Fibroblast of gingiva (primary cell): ENCODE results near the gene NT5DC4.
A peak's percentile ranks its signal among the peaks of the same experiment; 100 is the strongest.
"Not testable (repeated sequence)": the region's sequence is repeated elsewhere in the genome, so short reads cannot be mapped to it uniquely, and the experiment has no call there.

ENCODE experiments used
- DNase-seq: peaks from one replicate; pipeline ENCODE4 v3.0.0-alpha.2; 2011; ENCODE audit warnings: low read depth

The NT5DC4 gene

DNA sequence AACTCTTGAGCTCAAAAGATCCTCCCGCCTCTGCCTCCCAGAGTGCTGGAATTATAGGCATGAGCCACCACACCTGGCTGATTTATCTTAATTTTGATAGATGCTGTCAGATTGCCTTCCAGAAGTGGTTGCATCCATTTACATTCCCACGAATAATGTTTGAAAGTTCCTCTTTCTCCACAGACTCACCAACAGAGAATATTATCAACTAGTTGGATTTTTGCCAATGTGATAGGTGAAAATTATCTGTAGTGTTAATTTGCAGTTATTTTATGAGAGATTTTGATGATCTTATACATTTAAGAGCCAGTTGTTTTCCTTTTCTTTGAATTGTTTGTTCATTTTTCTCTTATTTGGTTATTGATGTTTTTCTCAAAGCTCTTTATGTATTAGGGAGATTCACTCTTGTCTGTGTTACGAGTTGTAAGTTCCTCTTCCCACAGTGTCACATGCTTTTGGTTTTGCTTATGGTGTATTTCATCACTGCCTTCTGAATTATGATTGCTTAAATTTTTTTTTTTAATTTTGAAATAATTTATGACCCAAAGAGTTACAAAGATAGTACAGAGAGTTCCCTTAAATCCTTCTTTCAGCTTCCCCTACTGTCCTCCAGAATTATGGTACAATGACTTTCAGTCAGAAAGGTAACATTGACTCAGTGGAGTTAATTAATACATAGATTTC is 20.7 kb upstream of the NT5DC4 start:
- peak; percentile 37 for DNase-seq

DNA sequence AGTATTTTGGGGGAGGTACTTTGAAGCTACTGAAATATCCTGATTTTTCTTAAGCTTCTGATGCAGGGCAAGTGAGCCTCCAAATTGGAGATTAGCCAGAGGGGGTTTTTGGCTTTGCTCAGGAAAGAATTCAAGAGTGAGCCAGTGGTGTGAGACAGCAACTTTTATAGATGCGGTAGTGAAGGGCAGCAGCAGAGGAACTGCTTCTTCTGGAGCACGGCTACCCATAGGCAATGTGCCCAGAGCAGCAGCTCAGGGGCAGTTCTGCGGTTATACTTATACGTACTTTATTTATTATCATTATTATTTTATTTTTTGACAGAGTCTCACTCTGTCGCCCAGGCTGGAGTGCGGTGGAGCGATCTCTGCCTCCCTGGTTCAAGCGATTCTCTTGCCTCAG is 19.8 kb upstream of the NT5DC4 start:
- no peak for DNase-seq

DNA sequence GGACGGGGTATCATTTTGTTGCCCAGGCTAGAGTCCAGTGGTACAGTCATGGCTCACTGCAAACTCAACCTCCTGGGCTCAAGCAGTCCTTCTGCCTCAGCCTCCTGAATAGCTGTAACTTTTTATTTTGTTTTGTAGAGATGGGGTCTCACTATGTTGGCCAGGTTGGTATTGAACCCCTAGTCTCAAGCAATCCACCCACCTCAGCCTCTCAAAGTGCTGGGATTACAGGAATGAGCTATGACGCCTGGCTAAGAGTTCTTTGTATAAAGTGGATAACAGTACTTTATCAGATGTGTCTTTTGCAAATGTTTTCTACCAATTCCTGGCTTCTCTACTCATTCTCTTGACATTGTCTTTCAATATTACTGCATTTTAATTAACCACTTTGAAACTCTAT is 17.1 kb upstream of the NT5DC4 start:
- DNase-seq: no peak

DNA sequence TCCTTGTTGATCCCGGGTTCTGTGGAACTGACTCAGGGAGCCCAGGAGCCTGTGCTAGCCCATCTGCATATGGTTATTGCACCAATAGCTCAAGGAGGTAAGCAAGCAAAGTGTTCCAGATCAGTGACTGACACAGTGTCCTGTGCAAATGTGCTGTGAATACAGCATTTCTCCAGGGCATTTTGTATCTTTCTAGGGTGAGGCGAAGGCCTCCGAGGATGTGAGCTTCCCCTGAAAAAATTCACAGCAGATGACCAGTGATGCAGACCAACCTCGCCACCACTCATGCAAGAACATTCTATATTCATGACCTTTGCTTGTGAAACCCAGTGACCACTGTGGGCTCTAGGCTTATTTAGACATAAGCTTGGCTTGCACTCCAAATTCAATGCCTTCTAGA is 15.2 kb upstream of the NT5DC4 start:
- no peak for DNase-seq

DNA sequence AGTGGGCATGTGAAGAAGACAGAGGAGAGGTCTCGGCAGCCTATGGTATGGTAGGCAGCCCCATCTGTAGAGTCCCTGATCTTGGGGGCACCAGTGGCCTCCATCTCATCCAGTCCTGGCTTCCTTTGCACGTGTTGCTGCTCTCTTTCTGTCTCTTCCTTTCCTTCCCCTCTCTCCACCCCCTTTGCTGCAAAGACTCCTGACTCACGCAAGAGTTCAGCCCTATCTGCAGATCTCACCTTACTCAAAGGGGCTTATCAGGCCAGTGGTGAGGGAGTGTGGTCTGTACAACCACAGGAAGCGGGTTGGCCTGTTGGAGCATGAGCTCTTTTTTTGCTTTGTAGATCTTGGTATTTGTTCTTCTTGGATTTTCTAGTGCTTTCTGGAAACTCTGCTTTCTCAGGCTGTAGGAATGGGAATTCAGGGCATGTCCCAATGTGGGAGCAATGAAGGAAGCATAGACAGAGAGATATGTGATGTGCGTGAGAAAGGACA is 14.6 kb upstream of the NT5DC4 start:
- DNase-seq: no peak

DNA sequence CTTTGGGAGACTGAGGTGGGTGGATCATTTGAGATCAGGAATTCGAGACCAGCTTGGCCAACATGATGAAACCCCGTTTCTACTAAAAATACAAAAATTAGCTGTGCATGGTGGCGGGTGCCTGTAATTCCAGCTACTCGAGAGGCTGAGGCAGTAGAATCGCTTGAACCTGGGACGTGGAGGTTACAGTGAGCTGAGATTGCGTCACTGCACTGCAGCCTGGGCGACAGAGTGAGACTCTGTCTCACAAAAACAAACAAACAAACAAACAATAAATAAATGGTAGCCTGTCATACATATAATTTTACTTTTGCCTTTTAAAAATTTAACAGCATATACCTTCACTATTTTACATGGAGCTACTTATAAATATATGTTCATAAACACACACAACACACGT is 13.9 kb upstream of the NT5DC4 start:
- DNase-seq: not testable (repeated sequence)

DNA sequence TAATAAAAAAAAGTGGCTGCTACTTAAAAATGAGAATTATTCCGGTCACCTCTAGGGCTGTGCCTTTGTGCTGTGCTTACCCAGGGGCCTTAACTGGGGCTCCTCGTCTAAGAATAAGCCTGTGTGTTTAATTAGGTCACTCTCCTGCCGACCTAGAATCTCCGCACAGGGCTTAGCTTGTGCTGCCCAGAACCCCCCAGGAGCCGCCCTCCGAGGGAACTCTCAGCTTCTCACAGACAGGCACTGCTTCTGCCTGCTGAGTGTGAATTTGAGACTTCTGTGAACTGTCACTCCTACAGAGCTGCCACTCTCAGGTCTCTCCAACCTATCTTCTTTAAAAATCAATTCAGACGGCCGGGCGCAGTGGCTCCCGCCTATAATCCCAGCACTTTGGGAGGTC is 11.9 kb upstream of the NT5DC4 start:
- no peak for DNase-seq

DNA sequence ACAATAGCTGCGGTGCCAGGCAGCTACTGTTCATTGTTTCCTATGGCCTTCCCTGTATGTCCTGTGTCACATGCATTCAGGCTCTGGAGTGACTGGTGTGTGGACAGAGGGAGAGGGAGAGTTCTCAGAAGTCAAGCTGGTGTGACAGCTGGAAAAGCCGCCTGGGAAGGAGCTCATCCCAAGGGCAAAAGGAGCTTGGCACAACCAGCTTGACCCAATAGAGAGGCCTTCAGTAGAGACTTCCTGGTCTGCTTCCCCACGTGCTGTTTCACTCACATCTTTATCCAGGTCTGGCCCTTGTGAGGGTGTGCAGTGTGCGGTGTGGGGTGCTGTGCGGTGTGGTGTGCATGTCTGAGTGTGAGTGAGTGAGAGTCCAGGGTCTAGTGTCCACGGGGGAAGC is 11.1 kb upstream of the NT5DC4 start:
- no peak for DNase-seq

DNA sequence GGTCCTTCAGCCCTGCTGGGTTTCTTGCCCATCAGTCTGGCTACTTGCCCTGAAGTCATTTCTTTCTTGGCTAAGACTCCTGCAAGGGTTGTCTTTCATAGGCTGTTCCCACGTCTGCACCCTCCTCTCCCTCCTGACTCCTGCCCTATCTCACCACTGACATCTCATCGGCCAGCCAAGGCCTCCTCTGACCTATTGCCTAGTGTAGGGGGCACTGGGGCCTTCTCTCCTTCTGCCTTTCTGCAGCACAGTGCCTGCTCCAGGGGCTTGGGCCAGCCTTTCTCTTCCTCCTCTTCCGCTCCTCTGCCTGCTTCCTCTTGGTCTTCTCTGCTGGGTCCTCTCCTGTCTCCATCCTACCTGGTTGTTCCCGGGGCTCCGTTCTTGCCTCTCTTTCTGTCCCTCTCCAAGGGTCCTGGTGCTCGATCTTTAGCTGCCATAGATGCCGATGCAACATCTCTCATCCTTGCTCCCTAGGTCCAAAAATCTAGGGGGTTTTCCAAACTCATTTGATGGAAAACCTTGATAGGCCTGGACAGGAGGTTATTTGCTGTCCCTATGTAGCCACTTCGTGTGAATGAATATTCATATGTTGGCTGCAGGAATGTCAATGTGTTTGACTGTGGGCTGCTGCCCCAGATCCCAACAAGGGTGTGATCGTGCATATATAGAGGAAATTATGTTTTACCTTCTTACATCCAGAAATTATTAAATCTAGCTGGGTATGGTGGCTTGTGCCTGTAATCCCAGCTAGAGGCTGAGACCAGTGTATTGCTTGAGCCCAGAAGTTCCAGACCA is 9.7 kb upstream of the NT5DC4 start:
- no peak for DNase-seq

DNA sequence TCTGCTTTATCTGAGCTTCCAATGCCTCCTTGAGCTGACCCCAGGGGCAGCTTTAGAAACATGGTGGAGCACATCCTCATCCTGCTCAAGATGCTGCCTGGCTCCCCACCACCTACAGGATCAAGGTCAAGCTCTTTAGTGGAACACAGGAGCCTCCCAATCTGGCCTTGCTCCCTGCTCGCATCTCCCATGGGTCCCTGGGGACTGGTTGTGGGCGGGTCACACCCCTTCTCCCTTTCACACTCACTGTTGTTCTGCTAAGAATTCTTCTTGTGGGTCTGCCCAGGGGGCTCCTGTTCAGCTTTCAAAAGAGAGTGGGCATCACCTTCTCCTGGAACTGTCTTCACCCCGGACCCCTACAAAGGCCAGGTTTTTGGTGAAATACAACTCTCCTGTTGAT is 8.4 kb upstream of the NT5DC4 start:
- no peak for DNase-seq

DNA sequence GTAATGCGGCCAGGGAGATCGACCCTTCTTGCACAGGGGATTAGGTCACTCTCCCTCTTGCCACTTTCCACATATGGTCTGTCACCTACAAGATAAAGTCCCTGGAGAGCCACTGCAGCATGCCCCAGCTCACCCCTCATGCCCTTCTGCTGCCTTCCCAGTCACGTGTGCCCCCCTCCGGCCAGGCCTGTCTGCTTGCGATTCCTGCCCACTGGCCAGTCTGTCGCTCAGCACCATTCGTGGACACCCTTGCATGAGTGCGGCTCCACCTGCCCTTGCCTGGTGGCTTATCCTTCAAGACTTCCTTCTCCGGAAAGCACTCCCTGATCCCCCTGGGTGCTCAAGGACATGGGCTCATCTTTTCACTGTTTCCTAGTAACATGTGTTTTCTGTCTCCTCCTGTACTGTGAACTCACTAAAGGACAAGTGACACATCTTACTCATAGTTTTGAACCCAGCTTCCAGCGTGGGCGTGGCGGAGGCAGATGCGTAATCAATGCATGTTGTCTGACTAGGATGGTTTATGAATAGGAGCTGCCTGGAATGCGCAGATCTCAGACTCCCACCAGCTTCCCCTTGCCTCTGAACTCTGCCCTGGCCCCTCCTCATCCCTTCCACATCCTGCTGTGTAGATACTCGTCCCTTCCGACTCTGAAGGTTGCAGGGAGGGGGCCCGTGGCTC is 7.8 kb upstream of the NT5DC4 start:
- DNase-seq: no peak

DNA sequence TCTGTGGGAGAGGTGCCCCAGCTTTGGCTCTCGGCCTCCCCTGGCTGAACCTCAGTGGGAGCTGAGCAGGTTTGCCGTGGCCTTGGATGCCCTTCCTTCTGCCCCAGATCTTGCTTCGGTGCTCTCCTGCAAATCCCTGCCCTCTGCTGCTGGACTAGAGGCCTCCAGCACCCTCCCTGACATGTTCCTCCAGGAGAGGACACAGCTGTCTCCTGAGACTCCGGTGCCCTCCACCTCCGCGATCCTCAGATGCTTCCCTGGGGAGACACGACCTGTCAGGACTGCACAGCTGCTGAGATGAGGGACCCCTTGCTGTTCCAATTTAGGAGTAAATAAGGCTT is 7.3 kb upstream of the NT5DC4 start:
- DNase-seq: no peak

DNA sequence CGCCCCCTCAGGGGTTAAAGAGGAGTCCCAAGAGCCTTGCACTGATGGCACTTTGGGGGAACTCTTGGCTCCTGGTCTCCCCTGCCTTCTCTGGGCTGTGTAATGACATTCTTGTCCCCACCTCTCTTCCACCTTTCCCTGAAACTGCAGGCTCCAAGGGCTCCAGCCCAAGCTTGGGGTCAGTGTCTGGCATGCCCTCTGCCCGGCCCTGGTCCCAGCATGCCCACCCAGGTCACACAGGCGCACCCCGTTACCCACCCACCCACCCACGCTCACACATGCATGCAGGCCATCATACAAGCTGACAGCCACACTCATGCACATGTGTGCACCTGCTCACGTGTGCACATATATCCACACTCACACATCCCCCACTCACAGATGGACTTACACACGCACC is 6.9 kb upstream of the NT5DC4 start:
- DNase-seq: no peak

DNA sequence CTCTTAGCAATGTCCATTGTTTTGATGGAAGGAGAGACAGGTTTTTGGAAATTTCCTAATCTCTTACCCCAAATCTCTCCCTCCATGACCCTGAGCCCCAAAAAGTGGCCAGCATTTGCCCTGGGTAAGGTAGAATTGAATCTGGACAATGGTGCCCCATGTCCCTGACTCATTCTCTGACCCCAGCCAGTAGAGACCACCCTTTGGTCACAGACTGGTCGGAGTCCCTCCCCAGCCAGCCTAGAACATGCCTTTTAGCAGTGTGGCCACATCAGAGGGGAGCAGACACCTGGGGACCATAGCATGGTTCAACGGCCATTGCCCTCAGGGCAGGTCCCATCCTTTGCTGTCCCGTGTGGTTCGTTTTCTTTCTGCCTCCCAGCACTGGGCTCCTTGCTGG is 6.5 kb upstream of the NT5DC4 start:
- no peak for DNase-seq

DNA sequence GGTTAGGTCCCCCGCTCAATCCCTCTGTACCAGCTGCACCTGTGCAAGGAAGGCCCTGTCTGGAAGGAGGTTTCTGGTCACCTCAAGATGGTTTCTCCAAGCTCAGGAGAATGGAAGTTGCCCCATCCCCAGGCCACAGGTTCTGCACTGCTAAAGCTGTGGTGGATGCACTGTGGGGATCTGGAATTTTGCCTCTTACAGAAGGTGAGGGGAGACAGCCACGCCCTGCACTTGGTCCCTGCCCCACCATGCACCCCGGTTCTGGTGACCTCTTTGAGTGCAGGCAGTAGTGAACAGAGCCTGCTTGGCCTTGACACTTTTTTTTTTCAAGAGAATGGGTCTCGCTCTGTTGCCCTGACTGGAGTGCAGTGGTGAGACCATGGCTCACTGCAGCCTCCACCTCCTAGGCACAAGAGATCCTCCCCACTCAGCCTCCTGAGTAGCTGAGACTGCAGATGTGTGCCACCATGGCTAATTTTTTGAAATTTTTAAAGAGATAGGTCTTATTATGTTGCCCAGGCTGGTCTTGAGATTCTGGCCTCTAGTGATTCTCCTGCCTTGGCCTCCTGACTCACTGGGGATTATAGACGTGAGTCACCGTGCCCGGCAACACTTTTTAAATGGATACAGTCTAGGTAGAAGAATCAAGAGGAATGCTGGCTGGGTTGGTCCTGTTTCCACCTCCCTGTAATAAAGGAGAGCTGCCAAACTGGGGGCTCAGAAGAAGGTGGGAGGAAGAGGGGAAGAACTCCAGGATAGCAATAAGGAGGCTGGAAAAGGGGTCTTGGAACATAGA is 5.8 kb upstream of the NT5DC4 start:
- DNase-seq: no peak

DNA sequence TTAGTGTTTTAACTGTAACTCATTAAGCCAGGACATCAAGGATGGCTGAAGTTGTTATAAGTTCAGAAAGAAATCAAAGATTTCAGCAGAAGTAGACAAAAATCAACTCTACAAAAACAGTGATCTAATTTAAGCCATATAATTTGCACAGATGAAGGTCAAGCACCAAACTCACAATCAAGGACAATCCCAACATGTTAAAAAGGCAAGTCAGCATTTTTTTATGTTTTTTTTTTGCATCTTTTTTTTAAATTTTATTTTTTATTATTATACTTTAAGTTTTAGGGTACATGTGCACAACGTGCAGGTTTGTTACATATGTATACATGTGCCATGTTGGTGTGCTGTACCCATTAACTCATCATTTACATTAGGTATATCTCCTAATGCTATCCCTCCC is 4.7 kb upstream of the NT5DC4 start:
- DNase-seq: not testable (repeated sequence)

DNA sequence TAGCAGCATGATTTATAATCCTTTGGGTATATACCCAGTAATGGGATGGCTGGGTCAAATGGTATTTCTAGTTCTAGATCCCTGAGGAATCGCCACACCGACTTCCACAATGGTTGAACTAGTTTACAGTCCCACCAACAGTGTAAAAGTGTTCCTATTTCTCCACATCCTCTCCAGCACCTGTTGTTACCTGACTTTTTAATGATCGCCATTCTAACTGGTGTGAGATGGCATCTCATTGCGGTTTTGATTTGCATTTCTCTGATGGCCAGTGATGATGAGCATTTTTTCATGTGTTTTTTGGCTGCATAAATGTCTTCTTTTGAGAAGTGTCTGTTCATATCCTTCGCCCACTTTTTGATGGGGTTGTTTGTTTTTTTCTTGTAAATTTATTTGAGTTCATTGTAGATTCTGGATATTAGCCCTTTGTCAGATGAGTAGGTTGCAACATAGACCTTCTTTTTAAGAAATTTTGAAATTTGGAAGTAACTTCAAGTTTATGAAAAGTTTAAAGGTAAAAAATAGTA is 3.9 kb upstream of the NT5DC4 start:
- DNase-seq: not testable (repeated sequence)

DNA sequence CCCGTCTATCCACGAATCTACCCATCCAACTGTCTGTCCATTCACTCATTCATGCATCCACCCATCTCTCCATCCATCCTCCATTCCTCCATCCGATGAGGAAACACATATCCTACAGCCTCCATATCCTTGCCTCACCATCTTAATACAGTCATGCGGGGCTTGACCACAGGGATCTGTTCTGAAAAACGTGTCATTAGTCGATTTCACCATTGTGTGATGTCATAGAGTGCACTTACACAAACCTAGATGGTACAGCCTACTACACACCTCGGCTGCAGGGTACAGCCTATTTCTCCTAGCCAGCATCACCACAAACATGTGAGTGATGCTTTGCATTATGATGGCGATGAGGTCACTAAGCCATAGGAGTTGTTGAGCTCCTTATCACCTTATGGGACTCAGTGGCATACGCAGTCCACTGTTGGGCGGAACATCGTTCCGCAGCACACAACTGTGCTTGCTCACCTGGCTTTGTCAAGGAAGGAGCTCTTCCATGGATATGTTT is 1.9 kb upstream of the NT5DC4 start:
- DNase-seq: no peak

DNA sequence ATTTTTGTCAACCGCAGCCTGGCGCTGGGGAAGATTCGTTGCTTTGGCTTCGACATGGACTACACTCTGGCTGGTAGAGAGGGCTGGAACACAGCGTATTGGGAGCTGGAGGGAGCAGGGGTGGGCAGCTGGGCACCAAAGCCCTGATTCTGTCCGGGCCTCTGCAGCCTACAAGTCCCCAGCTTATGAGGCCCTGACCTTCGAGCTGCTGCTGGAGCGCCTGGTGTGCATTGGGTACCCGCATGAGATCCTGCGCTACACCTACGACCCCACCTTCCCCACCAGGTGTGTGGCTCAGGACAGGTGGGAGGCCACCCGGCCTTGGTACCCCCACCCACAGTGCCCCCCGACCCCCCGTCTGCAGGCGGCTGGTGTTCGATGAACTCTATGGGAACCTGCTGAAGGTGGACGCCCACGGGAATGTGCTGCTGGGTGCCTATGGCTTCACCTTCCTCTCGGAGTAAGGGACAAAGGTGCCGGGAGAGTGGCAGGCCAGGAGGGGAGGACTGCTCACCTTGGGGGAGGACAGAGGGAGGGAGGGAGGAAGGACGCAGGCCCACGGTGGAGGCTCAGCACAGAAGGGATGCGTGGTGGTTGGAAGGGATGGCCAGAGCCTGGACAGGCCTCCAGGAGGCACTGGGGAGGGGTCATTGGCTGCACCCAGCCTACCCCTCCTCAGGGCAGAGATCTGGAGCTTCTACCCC is 1.2 kb downstream of the NT5DC4 start:
- DNase-seq: no peak

DNA sequence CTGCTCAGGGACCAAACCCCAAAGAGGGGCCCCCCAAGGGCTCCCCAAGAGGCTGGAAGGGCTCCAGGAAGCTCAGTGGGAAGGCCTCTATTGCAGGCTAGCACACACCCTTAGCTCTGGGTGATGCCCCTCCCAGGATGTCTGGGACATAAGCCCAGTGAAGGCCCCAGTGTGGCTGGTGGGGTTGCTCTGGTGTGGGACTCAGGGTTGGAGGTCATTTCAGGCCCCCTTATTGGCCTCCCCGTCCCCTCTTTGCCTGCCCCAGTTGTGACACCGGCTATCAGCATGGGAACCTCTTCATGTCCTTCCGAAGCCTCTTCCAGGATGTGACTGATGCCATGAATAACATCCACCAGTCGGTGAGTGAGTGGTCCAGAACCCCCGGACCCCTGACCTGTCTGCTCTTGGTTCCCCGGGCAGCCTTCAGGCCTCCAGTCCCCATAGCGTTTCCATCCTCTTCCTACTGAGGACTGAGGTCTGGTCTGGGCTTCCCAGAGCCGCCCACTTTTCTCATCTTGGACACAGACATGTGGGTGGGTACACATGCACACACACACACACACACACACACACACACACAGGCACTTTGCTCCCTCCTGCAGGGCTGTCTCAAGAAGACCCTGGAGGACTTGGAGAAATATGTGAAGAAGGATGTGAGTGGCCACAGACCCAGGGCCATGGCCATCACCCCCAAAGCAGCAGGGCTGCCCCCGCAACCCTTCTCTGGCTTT is 2.2 kb downstream of the NT5DC4 start:
- DNase-seq: no peak

DNA sequence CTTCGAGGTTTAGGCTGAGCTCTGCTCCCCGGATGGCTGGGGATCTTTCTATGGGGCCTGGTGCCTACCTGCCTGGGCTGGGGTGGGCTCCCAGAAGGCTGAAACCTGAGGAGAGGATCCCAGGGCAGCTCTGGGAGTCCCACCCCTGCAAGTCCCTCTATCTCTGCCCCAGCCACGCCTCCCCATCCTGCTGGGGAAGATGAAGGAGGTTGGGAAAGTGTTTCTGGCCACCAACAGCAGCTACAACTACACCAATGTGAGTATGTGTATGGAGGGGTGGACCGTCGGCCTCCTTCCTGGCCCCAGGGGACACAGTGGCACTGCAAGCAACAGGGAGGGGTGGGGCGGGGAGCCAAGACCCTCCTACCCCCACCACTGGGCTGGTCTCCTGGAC is 2.7 kb downstream of the NT5DC4 start:
- DNase-seq: no peak
